NCI-H1105 treated with DMSO at 0.1 percent for 48 hours (cell line): ENCODE data around the gene FCGR3A.
"Not testable (repeated sequence)": the region's sequence is repeated elsewhere in the genome, so short reads cannot be mapped to it uniquely, and the experiment has no call there.

Source experiments
- DNase-seq: peaks from one replicate; lab custom pipeline; 2025; lab: John Stamatoyannopoulos, UW

Gene FCGR3A

DNA sequence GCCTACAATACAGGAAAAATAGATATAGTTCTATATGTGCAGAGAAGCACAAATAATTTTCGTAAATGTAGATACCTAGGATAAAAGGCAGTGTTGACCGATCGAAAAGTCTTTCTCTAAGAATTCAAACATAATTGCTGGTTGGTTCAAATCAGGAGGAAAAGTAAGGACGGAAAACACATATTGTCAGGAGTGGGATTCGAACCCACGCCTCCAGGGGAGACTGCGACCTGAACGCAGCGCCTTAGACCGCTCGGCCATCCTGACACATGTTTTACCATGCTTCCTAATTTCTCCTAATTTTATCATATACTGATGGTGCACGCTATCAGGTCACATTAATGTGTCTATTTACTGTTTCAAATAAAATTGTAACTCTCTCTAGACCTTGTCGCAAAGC lies 19.5 kb downstream of the FCGR3A start:
- peak; percentile 62 for DNase-seq

DNA sequence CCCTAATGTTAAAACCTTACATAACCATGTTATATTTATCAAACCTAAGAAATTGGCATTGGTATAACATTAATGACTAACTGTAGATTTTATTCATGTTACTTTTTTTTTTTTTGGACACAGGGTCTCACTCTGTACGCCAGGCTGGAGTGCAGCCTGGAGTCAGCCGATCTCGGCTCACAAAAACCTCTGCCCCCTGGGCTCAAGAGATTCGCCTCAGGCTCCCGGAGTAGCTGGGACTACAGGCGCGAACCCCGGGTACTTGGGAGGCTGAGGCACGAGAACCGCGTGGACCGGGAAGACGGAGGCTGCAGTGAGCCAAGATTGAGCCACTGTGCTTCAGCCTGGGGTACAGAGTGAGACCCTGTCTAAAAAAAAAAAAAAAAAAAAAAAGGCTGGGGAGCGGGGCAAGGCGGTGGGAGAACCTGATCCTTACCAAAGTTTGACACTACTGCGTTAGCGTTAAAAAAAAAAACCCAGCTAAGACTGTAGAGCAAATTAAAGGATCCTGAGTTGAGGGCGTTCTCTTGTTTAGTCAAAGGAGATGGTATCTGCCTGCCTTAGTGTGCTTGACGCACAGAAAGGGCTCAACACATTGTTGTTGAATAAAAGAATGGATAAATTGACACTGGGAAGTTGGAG lies 20.0 kb downstream of the FCGR3A start:
- peak; percentile 47 for DNase-seq

DNA sequence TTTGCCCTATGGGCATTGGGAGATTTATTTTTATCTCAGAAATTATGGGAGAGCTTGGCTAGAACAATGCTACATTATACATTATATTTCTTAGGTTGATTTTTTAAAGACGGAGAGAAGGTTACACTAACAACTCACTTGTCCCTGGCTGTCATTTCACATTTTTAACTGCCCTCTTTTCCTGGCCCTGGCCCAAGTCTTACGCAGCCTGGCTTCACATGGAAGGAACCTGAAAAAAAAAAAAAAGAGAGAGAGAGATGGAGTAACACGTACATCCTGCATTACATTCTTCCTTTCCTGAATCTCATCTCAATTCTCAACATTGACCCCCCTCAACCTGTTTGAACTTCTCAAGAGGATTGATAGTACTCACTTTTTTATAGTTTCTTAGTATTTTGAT lies 21.1 kb downstream of the FCGR3A start:
- DNase-seq = peak; percentile 27

DNA sequence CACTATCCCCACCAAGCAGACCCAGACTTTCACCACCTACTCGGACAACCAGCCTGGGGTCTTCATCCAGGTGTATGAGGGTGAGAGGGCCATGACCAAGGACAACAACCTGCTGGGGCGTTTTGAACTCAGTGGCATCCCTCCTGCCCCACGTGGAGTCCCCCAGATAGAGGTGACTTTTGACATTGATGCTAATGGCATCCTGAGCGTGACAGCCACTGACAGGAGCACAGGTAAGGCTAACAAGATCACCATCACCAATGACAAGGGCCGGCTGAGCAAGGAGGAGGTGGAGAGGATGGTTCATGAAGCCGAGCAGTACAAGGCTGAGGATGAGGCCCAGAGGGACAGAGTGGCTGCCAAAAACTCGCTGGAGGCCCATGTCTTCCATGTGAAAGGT lies 23.7 kb downstream of the FCGR3A start:
- not testable (repeated sequence) for DNase-seq

DNA sequence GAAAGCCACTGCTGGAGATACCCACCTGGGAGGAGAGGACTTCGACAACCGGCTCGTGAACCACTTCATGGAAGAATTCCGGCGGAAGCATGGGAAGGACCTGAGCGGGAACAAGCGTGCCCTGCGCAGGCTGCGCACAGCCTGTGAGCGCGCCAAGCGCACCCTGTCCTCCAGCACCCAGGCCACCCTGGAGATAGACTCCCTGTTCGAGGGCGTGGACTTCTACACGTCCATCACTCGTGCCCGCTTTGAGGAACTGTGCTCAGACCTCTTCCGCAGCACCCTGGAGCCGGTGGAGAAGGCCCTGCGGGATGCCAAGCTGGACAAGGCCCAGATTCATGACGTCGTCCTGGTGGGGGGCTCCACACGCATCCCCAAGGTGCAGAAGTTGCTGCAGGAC lies 24.3 kb downstream of the FCGR3A start:
- DNase-seq = not testable (repeated sequence)

DNA sequence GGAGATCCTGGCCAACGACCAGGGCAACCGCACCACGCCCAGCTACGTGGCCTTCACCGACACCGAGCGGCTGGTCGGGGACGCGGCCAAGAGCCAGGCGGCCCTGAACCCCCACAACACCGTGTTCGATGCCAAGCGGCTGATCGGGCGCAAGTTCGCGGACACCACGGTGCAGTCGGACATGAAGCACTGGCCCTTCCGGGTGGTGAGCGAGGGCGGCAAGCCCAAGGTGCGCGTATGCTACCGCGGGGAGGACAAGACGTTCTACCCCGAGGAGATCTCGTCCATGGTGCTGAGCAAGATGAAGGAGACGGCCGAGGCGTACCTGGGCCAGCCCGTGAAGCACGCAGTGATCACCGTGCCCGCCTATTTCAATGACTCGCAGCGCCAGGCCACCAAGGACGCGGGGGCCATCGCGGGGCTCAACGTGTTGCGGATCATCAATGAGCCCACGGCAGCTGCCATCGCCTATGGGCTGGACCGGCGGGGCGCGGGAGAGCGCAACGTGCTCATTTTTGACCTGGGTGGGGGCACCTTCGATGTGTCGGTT lies 24.8 kb downstream of the FCGR3A start:
- not testable (repeated sequence) for DNase-seq

DNA sequence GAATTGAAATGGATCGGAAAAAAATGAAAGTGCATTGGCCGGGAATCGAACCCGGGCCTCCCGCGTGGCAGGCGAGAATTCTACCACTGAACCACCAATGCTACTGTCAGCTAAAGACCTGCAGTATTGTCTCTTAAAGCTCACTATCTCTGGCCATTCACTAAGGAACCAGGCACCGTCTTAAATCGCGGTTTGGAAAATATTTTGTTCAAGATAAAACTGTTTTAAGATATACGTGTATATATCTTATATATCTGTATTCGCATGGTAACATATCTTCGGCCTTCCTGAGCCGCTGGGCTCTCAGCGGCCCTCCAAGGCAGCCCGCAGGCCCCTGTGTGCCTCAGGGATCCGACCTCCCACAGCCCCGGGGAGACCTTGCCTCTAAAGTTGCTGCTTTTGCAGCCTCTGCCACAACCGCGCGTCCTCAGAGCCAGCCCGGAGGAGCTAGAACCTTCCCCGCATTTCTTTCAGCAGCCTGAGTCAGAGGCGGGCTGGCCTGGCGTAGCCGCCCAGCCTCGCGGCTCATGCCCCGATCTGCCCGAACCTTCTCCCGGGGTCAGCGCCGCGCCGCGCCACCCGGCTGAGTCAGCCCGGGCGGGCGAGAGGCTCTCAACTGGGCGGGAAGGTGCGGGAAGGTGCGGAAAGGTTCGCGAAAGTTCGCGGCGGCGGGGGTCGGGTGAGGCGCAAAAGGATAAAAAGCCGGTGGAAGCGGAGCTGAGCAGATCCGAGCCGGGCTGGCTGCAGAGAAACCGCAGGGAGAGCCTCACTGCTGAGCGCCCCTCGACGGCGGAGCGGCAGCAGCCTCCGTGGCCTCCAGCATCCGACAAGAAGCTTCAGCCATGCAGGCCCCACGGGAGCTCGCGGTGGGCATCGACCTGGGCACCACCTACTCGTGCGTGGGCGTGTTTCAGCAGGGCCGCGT lies 25.5 kb downstream of the FCGR3A start, which contains the start of gene HSPA6:
Gene HSPA6, plus strand, starts transcription at position 724 of the 925 bp plus-strand sequence. Its CDS starts 119 bp downstream, at position 843.
- peak; percentile 77 for DNase-seq

DNA sequence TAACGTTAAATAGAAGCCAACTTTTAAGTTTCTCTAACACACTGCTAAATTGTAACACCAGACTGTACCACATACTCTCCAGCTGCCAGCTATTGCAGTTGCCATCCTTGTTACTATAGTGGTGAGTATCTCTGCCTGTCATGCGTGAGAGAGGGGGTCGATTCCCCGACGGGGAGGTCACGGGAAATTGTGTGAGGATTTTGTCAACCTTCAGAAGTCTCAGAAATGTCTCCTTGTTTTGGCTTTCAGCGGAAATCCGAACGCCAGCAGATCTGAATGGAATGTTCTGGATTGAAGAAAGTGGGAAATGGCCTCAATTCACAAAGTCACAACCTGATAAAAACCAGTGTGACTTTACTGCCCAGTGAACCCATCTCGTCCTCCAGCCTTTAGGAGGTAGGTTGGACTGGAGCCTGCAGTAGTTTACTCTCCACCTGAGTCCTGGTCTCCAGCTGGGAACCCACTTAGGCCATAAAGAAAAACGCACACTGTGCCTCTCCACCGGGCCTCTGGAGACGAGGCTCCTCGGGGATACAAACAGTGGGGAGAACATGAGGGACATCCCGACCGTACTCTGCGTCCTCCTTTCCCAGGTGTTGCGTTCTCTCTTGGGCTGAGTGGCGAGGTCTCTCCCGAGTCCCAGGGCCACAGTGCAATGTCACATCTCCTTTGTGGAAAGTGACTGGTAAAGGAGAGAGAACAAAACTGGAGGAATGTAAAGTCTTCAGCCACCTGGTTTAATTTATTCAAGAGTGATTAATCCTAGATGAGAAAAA lies 26.4 kb downstream of the FCGR3A start:
- not testable (repeated sequence) for DNase-seq

DNA sequence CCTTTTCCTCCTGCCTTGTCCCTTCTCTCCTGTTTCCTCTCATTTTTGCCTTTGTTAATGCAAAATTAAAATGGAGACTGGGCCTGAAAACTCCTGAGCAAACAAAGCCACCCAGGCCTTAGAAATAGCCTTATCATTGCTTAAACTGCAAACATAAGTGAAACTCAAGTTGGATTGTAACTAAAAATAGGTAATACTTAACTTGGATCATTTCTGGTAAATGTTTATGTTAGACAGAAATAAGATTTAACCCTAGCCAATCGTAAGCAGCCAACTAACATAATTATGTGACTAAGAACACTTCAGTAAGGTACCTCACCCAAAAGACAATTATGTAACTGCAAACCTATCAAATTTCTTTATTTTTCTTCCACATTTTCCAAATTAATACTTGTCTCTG lies 35.7 kb downstream of the FCGR3A start:
- DNase-seq = not testable (repeated sequence)

DNA sequence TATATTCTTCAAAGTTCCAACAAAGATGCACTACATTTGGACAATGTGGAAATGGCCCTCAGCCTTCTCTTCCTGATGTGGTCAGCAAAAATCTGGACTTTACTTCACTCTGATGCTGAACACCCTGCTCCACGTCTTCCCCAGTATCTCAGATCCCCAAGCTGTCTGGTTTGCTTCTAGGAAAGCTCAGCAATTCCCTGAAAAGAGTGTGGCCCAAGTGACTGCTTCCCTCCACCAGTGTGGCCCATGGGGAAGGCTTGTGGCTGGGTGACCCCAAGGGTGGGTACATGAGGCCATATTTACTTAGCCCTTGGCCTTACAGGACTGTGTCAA lies 36.2 kb downstream of the FCGR3A start:
- DNase-seq = not testable (repeated sequence)

DNA sequence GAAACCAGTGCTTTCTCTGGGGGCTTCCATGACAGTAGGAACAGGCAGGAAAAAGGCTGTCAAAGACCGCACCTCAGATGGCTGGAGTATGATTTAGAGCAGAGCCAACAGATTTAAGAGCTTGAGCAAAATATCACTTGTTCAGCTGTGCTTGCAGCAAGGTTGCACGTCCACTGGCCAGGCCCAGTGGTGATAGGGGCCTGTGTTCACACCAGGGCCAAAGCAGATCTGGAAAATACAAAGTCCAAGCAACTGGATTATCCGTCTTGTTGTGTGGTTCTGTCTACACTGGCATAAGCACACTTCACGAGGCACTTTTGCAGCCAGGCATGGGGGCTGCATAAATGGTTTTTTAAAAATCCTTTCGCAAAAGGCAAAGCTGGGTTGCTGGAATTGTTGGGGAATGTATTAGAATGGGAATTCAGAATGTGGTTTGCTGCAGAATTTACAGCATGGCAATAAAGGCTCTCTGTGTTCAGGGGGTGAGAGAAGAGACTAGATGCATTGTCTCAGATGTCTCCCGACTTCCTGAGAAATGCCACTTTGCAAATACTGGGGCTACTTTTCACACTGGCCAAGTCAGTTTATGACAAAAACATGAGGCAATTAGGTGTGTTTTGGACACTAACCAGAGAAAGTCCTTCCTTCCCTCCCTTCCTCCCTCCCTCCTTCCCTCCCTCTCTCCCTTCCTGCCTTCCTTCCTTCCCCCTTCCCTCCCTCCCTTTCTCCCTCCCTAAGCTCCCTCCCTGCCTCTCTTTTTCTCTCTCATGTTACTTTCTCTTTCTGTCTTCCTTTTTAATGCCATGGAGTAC lies 36.8 kb downstream of the FCGR3A start:
- not testable (repeated sequence) for DNase-seq

DNA sequence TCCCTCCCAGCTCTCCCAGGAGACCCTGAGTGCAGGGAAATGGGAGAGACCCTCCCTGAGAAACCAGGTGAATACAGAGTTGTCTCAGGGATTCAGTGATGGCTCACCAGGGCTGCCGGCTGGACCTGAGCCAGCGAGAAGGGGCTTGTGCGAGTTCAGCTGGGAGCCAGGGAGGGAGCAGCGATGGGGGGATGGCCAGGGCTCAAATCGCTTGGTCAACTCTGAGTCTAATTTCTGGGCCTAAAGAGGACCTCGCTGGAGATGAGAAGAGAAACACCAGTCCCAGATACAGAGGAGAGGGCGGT lies 37.9 kb downstream of the FCGR3A start:
- no peak for DNase-seq

DNA sequence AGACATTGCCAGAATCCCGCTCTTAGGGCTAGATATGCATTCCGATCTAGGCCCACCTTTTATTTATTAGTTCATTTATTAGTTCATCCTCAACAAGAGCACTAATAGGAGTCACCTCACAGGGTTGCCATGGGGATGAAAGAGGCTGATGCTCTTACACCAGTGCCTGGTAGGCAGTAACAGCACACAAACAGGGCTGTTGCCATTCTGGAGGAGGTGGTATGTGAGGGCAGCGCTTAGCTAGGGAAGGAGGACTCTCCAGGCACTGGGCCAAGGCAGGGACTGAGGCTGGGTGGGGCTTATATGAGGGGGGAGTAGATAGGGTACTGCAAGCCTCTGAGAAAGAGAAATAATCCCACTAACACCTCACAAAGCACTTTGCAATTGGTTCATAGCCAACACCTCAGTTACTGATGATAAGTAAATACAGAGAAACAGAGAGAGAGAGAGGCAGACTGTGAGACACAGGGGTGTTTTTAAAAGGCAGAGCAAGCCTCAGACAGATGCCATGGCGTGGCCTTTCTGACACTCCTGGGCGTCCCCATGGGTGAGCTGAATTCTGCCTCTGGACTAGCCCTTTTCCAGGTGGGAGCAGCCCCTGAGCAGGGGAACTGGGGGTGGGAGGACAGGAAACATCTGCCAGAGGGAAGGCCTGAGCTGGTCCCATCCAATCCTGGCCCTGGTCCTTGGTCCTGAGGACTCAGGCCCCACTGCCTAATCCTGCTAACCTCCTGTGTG lies 38.4 kb downstream of the FCGR3A start:
- DNase-seq = peak; percentile 95

DNA sequence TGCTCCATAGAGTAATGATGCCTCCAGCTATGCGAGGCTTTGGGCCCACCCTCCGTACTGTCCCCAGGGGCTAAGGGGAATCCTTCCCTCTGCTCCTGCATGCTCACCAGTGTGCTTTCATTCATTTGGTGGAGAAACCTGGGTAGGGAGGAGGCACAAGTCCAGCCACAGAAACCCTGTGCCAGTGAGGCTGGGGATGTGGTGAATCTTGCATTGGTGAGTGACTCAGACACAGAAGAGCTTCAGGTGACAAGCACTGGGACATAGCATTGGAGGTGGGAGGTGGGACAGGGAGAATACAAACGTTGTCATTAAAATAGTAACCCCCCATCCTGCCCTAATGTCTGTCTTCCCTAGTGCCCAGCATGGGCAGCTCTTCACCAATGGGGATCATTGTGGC lies 39.1 kb downstream of the FCGR3A start:
- DNase-seq = no peak

DNA sequence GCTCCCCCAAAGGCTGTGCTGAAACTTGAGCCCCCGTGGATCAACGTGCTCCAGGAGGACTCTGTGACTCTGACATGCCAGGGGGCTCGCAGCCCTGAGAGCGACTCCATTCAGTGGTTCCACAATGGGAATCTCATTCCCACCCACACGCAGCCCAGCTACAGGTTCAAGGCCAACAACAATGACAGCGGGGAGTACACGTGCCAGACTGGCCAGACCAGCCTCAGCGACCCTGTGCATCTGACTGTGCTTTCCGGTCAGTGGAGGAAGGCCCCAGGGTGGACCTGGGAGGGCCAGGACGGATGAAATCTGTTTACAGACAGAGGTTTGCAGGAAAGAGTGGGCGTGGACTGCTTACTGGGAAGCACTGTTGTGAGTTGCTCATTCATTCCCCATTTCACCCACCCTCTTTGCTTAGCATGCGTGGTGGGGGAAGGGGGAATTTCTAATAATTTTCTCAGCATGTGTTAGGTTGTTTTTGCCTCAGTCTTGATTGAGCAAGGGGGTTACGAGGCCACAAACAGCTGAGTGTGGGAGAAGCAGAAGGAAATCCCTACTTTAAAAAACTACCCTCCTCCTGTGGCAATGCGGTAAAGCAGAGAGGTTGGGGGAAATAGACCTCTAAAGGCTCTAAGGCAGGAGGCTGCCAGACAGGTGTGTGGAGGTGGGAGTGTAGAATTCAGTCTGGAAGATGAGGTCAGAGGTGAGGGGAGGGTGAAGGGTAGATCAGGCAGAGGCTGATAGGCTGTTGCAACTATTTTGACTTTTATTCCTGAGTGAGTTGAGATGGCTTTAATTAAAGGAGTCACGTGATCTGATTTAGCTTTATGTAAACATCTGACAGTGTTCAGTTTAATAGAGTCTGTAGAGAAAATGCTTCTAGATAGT lies 43.0 kb downstream of the FCGR3A start:
- DNase-seq = peak; percentile 38

DNA sequence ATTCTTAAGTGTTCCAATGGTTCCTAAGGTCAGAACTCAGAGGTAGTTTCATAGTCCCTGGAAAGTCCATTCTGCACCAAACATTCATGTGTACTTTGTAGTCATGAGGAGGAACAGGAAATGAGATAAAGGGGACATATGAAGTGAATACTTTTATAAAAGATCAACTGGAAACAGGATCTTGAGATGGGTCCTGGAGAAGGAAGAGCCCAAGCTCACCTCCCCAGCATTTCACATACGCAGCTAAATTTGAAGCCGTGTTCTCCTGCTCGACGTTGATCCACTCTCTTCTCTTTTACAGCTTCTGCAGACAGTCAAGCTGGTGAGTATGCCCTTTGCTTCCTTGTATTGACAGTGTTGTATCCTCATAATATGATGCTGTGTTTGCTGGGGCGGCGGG lies 43.9 kb downstream of the FCGR3A start:
- no peak for DNase-seq

DNA sequence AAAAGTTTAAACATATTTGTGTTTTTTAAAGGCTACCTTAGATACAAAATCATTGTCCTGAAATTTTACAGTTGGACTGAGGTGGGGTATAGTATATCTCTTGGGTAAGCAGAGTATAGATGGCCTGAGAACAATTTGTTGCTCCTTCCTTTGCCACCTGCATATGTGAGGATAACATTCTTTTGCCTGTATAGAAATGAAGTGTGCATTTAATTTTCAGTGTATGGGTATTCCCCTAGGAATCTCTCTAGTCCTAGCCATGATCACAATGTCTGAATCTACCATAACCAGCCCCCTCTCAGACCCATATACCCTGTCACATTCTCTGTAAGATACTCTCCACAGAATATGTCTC lies 46.2 kb downstream of the FCGR3A start:
- DNase-seq = no peak

DNA sequence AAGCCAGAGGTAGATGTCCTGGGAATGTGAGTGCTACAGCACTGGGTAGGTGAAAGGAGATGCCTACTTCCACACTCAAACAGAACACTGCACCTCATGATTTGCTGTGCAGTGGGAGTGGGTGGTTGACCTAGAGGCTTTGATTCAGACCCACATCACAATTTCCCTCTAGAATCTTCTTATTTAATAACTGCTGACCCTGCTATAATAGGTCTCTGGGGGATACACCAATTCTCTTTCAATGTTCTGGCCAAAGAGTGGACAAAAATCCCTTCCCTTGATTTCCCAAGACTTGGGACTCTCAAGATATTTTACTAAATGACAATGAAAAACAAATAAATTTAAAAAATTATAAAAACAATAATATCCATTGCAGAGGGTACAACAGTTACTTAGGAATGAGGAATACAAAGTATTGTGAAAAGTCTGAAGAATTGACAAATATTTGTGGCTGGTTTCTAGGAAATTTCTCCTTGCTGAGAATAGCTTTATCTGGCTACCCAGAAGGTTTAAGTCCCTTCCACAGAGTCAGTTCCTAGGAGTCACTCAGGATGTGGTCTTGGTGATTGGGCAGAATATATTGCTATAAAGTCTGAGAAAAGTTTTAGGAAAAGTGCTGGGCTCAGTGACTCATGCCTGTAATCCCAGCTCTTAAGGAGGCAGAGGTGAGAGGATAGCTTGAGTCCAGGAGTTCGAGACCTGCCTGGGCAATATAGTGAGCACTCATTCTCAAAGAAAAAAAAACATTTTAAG lies 46.8 kb downstream of the FCGR3A start:
- no peak for DNase-seq

DNA sequence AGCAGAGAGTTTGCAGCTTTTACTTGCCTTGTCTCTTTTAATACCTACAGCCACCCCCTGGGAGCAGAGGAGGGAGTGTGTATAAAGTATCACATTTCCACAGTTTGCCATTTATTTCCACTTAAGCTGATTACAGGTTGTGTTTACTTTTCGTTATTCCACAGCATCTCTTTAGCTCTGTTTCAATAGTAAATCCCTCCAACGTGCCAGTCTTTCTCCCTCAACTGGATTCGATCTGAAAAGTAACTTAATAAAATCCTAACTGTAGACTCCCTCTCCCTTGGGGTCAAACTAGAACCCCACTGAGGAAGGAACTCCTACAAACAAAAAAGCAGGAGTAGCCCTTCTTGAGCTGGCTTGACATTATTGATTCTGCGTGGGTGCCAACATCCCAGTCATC lies 47.4 kb downstream of the FCGR3A start:
- DNase-seq = peak; percentile 87
